NCI-H2107 (cell line): ENCODE data around the gene CMSS1.

Experiments used
- DNase-seq: peaks from one replicate; lab custom pipeline; 2025; lab: John Stamatoyannopoulos, UW

CMSS1 gene

DNA sequence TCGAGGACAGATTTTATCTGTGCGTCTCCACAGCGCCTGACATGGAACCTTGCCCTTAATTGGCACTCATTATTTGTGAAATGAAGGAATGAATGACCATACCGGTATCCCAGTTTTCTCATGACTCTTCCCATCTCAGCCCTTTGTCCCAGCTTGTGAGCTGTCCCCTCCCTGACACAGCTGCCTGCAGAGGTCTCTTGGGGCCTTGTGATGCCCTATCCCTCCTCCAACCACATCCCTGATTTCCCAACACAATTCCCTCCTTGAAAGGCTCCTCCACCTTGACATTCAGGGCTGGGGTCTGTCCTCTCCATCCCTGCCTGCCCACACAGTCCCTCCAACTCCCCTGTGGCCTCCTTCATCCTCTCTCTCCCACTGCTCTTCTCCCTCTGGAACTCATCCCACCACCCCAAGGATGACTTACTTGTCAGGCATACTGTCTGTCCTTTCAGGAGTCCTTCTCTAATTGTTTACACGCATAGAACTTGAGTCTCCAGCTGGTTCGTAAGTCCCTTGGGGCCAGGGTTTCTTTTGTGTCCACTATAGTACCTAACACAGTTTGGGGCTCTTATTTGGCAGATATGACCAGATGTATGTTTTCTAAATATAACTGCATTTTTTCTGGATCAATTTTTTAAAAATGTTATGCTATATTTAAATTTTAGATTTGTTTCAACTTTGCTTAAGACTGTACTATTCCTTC, 332.2 kb downstream of the CMSS1 start:
- DNase-seq, result no peak

DNA sequence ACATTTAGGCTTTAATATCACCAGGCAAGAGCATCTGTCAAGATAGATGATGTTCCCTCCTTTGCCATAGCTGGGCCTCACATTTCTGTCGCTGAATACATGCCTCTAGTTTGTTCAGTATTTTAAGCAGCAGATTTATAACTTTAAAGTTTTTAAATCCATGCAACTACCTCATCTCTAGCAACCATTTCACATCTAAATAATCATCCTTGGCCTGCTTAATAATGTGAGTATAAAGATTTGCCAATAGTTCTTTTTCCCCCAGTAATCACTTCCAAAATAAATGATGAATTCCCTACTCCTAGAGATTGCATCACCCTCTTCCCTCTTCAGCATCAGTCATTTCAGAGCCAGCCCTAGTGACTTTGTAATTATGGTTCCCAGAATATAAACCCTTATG, 332.8 kb downstream of the CMSS1 start:
- DNase-seq, result no peak

DNA sequence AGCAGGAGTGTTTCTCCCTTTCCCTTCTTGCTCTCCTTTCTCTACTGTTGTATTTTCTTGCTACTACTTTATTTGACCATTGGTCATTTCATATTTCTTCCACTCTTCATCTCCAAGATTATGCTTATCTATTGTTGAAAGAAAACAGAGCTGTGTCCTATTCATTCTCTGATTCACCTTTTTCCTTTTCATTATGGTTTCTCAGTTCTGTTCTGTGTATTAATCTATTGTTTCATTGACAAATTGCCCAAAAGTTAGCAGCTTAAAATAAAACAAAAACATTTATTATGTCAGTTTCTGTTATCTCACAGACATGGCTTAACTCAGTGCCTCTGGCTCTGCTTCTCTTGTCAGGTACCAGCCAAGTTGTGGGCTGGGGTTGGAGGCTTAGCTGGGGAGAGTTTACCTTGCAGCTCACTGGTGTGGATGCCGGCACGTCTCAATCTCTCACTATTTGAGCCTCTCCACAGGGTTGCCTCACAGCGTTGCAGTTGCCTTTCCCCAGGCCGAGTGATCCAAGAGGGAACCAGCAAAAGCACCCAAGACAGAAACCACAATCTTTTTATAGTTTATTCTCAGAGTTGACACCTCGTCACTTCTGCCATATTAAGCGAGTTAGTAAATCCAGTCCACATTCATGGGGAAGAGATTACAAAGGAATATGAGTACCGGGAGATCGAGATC, 333.5 kb downstream of the CMSS1 start:
- DNase-seq, result no peak

DNA sequence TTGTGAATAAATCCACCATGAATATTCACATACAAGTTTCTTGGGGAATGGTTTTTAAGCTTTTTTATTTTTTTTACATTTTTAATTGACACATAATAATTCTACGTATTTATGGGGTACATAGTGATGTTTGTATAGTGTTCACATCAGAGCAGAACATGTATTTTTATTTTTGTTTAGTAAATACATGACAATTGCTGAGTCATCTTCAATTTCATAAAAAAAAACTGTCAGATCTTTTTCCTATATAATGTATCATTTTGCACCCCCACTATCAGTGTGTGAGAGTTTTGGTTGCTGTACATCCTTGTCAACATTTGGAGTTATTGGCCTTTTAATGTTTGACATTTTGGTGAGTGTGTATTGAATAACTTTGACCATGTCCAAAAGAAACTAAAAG, 336.5 kb downstream of the CMSS1 start:
- DNase-seq, result no peak

DNA sequence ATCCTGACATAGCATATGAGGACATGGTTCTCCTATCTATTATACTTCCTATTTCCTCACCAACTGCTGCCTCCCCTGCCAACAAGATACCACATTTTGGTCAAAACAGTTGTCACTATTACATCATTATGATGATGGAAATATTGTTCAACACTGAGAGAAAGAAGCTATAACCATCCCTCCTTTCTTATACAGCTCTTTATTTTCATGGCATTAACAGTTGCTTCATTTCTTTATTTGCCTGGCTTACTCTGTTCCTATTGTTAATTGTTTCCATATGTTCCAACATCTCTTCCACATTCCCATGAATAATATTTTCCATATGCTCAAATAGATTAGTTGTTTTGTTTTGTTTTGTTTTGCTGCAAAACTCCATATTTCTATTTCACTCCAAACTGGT, 337.5 kb downstream of the CMSS1 start:
- DNase-seq, result no peak

DNA sequence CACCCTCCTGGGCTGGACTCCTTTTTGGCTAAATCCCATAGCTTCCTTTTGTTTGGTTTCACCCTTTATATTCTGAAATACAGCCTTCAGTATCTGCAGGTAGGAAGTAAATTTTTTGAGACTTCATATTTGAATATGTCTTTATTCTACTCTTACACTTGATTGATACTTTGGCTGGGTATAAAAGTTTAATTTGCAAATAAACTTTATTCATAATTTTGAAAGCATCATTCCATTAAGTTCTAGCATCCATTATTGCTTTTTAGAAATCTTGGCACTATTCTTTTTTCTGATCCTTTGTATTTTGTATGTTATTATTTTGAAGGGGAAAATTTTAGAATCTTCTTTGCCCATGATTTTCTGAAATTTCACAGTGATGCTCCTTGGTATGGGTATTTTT, 337.9 kb downstream of the CMSS1 start:
- no peak for DNase-seq

DNA sequence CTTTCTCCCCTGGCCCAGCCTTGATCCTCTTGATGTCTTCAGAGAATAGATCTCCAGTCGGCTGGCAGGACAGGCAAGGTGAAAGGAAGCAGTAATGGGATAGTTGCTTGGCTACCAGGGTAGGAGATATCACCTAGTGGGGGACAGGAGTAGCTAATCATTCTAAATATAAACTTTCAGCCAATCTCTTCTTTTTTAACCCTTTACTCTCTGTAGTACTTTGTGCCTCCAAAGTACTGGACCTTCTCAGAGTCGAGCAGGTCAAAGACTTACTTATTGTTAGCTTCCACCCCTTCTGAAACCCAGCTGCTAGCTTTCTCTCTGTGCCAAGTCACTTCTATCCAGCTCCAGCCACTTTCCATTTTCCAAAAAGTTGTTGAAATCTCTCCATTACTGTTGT, 340.0 kb downstream of the CMSS1 start:
- DNase-seq, result no peak

DNA sequence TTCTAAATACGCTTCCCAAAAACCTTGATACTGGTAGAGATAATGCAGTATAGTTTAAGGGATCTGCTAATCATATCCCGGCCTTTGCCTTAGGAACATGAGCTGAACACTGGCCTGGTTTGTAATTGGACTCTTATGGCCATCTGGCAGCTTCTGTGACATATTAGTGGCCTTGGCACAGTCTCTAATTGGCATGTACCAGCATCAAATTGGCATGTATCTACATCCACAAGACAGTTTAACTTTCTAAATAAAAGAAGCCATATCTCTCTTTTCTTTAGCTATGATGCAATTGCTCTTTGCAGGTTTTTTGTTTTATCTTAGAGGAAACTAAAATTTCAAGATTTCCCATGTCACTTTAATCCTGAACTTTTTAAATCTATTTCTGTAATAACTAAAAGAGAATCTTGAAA, 341.3 kb downstream of the CMSS1 start:
- DNase-seq, result no peak

DNA sequence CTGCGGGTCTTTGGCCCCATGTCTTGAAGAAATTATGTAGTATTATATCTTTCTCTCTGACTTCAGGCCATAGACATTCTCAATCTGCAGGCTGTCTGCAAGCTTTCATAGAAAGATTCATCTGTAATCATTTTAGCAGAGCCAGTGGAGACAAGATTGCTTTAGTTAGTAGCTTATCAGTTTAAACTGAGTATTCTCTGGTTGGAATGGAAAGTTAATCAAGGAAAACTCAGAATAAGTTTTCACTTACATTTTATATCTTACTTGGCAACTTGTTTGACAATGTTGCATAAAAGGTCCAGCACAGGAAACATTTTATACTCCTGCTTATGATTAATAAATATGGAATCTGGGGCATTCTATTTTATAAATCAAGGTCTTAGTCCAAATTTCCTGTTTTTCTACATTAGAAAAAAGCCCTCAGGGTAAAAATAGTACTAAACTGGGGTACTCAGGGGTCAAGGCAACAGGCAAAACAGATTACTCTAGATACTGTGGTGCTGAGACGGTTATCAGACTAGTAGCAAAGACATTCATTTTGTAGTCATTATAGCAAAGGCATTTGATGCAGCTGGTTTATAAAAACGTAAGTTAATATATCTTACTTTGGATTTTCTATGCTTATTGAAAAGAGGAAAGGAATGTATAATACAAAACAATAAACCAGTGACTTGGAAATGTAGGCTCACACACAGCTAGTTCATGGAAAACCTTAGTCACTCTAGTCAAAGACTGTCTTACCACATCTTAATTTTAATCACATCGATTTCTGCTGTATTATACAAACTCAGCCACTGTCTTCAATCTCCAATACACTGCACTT, 341.9 kb downstream of the CMSS1 start:
- no peak for DNase-seq

DNA sequence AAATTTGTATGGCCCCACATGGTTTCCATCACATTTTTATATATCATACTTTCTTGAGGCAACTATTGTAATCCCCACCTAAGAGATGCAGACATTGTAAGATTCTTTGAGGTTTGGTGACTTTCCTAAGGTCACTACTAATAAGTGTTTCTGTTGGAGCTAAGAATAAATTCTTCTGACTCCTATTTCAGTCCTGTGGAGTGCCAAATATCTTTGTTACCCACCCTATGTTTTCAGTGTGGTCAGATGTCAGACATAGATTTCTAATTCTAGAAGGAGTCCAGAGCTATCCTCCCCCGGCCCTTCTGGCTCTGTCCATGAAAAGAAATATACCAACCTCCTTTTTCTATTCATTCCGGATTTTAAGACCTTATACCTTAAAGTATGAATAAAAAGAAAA, 342.9 kb downstream of the CMSS1 start:
- DNase-seq, result no peak

DNA sequence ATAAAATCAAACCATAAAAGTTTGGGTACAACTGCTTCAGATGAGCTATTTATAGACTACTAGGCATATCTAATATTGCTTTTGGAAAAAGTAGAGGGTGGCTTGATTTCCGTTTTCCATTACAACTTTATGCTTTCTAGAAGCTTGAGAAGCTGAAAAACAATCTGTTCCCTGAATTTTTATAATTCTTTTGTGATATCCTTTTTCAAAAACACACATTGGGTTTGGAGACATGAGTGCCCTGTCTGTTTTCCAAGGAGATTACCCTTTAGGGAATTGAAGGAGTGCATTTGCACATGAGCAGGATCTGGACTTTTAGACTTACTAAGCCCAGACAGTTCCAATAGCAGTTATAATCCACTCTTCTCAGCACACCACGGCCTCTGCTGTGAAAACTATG, 346.1 kb downstream of the CMSS1 start:
- DNase-seq, result no peak

DNA sequence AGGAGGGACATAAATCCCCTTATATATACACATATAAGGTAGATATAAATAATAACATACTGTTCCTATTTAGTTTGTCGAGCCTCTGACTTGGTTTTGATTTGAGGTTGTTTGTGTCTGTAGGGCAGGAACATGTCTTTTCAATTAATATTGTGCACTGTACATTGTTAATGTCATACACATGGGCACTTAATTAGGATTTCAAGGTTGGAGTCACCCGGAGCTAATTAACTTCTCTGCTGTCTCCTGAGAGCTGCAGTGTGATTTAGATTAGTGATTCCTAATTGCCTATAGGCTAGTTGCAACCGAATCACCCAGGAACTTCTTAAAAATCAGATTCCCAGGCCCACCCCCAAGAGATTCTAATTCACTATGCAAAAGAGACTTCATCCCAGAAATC, 347.1 kb downstream of the CMSS1 start:
- no peak for DNase-seq

DNA sequence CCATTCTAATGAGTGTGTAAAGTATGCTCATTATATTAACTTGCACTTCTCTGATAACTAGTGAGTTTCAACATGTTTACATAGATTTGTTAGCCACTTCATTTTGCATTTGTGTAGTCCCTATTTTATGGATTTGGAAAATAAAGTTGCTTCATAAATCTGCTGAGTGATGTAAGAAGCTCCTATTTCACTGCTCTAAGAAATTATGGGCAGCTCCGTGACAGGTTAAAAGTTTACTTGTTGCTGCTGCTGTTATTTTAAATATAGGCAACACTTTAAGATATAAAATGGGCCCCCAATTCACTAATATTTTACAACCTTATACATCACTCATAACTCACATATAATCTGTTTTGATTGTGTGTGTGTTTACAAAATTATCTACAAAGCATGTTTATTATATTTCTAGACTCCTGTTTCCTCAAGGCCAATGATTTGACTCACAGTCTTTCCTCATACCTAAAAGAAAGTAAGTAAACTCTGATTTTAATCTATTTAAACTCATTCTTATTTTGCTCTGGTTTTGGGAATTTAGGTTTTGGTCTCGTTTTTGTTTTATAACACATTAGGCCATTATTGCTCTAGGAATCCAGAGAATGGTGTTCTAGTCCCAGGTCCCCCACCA, 348.4 kb downstream of the CMSS1 start:
- no peak for DNase-seq

DNA sequence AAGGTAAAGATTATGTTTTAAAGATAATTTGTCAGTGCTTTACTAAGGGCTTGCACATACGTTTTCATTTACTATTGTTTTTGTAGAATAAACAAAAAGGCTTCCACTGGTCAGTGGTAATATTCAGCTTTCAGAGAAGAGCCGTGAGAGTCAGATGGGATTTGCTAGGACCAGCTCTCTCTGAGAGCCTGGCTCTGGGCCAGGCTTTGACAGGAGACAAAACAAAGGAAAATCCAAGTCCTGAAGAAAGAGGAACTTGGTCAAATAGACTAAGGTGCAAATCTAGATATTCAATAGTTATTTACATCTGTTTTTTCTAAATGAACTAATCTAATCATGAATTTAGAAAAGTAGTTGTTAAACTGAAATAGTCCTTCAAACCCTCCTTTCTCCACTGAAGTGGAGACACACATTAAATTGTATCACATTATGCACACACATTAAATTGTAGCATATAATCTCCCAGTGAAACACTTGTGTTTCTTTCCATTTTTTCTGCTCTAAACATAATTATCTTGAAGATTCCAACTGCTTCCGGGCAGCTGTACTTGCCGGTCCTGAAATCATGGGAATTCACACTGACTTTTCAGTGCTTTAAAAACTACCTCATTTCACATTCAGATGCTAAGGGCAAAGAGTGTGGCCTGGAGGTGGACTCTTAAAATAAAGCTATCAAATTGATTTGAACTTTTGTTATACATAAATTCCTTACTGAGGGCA, 351.7 kb downstream of the CMSS1 start:
- no peak for DNase-seq

DNA sequence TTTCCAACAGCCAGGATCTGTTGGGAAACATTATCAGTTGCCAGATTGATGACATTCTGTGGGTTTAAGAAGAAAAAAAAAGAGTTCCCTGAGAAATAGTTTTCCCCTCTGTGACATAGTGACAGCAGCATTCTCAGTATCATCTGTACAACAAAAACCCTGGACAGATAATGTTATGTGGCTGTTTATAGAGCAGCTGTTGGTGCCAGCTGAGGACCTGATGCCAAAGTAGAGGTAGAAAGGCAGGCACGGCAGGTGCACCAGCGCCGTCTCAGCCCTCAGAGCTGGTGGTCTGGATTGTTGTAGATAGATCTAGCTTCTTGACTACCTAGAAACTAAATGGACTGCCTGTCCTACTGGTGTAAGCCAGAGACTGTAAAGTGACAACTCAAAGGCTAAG, 352.8 kb downstream of the CMSS1 start:
- DNase-seq, result no peak

DNA sequence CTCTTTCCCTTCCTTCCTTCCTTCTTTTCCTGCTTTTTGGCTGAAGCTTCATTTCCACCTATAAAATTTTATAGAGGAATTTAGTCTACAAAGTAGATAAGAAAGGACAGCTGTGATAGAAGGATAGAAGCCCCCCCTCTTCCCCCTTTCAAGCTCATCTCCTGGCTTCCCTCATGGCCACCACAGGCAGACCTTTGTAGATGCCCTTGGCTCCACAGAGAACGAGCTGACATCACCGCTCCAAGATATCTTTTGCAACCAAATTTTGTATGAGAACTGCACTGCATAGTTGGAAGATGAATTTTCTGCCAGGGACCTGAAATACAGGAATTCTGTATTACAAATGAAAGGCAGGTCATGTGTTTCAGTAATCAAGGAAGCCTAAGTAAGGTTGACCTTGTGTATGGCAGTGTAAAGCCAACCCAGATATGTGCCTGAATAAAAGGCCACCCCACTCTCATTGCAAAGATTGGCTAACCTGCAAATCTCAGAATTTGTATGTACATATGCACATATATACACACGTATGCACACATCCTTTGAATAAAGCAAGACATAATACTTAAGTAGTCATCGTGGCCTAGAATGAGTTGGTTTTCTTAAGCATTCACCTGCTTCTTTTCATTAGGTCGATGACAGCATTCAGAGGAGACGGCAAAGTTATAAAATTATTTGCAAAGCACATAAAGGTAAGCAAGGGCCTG, 353.7 kb downstream of the CMSS1 start:
- no peak for DNase-seq

DNA sequence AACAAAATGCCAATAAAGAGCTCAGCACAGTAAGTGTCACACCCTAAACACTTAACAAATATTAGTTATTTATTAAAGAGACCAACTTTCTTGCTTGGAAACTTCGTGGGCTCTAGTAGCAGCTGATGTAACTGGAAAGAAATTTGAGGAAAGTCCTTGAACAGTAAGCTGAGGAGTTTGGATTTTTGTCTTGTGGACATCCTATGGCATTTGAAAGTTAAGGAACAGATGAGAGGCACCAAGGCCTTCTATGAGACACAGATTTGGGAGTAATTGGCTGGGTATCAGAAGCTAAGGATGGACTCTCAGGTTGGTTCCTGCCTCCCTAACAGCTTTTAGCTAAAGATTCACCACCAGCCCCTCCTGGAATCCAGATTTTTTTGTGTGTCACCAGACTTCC, 356.3 kb downstream of the CMSS1 start:
- no peak for DNase-seq

DNA sequence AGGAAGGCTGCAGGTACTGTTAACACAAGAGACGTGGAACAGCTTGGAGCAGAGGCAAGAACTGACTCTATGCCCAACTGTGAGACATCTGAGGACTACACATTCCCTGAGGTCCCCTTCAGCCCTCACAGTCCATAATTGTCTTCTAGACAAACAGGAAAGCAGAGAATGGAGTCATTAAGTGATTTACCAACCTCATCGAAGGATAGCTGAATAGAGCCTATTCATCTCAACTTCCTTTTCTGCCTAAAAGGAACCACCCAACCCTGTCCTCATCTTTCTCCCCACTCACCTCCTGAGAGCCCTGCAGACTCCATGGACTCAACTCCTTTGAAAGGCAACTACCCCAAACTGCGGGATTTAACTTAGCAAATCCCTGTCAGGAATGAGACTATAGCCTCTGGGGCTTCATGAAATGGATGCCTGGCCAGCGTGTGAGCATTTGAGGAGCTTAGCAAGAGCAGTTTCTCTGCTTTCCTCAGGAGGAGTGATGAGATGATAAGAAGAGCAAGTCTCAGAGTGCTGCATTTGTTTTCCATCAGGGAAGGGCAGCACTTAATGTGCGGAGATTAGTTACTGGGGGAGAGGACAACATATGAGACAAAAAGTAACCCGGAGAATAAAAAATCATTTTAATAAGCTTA, 358.1 kb downstream of the CMSS1 start:
- DNase-seq, result no peak

DNA sequence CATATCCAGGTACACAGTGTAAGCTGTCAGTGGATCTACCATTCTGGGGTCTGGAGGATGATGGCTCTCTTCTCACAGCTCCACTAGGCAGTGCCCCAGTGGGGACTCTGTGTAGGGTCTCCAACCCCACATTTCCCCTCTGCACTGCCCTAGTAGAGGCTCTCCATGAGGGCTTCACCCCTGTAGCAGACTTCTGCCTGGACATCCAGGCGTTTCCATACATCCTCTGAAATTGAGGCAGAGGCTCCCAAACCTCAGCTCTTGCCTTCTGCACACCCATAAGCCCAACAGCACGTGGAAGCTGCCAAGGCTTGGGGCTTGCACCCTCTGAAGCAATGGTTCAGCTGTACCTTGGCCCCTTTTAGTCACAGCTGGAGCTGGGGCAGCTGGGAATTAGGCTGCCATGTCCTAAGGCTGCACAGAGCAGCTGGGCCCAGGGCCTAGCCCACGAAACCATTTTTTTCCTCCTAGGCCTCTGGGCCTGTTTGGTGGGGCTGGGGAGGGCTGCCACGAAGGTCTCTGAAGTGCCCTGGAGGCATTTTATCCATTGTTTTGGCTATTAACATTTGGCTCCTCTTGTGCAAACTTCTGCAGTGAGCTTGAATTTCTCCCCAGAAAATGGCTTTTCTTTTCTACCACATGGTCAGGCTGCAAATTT, 362.2 kb downstream of the CMSS1 start:
- no peak for DNase-seq

DNA sequence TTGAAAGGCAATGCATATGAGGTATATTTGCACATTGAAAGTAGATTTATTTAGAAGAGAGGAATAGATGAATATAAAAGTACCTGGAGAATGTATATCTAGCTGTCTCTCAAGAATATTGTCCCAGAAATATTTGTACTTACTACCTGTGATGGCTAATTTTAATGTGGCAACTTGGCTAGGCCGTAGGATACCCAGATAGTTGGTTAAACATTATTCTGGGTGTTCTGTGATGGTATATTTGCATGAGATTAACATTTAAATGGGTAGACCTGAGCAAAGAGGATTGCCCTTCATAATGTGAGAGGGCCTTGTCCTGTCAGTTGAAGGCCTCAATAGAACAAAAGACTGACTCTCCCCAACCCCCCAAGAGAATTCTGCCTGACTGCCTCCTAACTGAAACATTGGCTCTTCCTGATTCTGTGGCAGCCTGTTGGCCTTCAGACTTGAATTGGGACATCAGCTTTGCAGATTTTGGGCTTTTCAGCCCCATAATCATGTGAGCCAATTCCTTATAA, 366.0 kb downstream of the CMSS1 start:
- no peak for DNase-seq
